ENCODE data around the gene AHCTF1.

- TF ChIP-seq POLR2A (IDR thresholded peaks at IDR 0.05; ENCODE audit: low read depth, low read length) (no peak), PAX5 (IDR thresholded peaks at IDR 0.05; ENCODE audit: insufficient read depth, low read length, severe bottlenecking) (no peak), TAF1 (IDR thresholded peaks at IDR 0.05; ENCODE audit: low read depth, low read length) (no peak), SPI1 (IDR thresholded peaks at IDR 0.05; ENCODE audit: low read depth, low read length) (no peak), POLR2AphosphoS5 (IDR thresholded peaks at IDR 0.05; ENCODE audit: low read depth, low read length) (no peak)
Observed at GRCh38 chr1:246865921-246866320, 65.8 kb downstream of the AHCTF1 start.

All from GM12891 (cell line).